Spleen (tissue), 7 donors: ENCODE data around the gene ACTN4.
A peak's percentile ranks its signal among the peaks of the same experiment; 100 is the strongest.

Experiments used
- CTCF ChIP-seq, 11 experiments: fragments of 200-600 bp in 7 of 11; fragments of 450-650 bp in 4 of 11; sonication (generic) in 4 of 11; IDR thresholded peaks in 8 of 11; conservative IDR thresholded peaks in 3 of 11; 1 replicate in 7 of 11; 2 replicates in 4 of 11; pipeline versions ENCODE4 v1.4.0 to v1.8.0; 2016 to 2021; ENCODE audit warnings: antibody characterized with exemption in 11 of 11, inconsistent platforms in 4 of 11, mild to moderate bottlenecking in 1 of 11
- POLR2A ChIP-seq, 3 donors: fragments of 450-650 bp; IDR thresholded peaks; one replicate each; pipeline ENCODE4 v1.5.1; 2017; ENCODE audit warnings: antibody characterized with exemption in 3 of 3, mild to moderate bottlenecking in 1 of 3
- POLR2AphosphoS5 ChIP-seq, 3 donors: sonication (generic); formaldehyde crosslinking; IDR thresholded peaks; one replicate each; pipeline ENCODE4 v1.5.1; 2017; ENCODE audit warnings: antibody characterized with exemption in 3 of 3
- donor health status: DM: no; HTN: no; CAD: no; lungs with moderate emphysema.
- donor health status: DM: no; HTN: no; CAD: no.
- donor health status: DM: no; HTN: no; CAD: no.

GRCh38 chr19:38720559-38721236, 73.2 kb downstream of the ACTN4 start:
- TF ChIP-seq CTCF (IDR thresholded peaks at IDR 0.05 in 8 of 11, conservative IDR thresholded peaks at IDR 0.05 in 3 of 11) (no peak), POLR2AphosphoS5 (IDR thresholded peaks at IDR 0.05) (peak in 1 of 3 donors; percentile 3), POLR2A (IDR thresholded peaks at IDR 0.05) (no peak)
